ENCODE measurements around the gene AKR7A2. TPM values are rescaled to one million over a fixed set of nuclear protein-coding genes. Genes with fewer than 3 reads are reported as not detected.
A peak's percentile ranks its signal among the peaks of the same experiment; 100 is the strongest.

The AKR7A2 gene
- total RNA-seq, 4 donors from 2014 or later, result 45.2 to 68.2 (median 59.6) TPM

DNA sequence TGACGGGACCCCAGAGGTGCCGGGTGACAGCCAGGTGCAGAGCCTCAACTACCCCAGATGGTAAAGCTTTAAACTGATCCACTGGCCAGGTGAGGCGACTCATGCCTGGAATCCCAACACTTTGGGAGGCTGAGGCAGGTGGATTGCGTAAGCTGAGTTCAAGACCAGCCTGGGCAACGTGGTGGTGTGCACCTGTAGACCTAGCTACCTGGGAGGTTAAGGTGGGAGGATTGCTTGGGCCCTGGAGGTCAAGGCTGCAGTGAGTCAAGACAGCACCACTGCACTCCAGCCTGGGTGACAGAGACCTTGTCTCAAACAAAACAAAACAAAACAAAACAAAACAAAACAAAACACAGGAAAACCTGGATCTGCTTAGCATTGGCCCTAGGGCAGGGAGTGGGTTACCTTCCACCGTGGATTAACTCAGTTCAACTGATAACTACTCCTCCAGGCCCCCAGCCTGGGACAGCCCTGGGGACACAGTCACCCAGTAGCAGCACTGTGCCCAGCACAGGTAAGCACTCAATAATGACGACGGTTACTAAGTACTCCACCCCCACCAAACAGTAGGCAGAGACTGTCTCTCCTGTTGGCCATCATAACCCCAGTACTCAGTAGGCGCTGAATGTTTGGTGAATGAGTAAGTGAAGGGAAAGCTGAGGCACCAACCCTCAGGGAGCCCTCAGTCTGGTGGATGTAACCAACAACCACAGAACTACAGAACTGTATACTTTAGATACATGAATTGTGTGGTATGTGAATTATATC is 21.8 kb upstream of the AKR7A2 start:
- H3K9me3 ChIP-seq, result no peaks in the 10 kb centered on the region
- H3K4me3 ChIP-seq, result no peak overlapping the region
- intact Hi-C loops (cut with DNase I), result no loop called here
- 88% methylated on average over 9 of the region's 9 CpGs for WGBS
- no peaks in the 10 kb centered on the region for H3K27me3 ChIP-seq
- peak in 1 of 2 donors; percentile 5 for TF ChIP-seq POLR2AphosphoS5 (IDR thresholded peaks at IDR 0.05)
- TF ChIP-seq EP300 (IDR thresholded peaks at IDR 0.05), result no peak
- H3K36me3 ChIP-seq, result peaks cover 0 to 60% (median 47%) of the 10 kb centered on the region in 4 donors
- H3K27ac ChIP-seq (replicated peaks in 1 of 4), result no peak overlapping the region
- DNase-seq (ENCODE audit: extremely low spot score), result no peak
- H3K4me1 ChIP-seq, result peaks cover 0 to 10% (median 0%) of the 10 kb centered on the region in 4 donors

DNA sequence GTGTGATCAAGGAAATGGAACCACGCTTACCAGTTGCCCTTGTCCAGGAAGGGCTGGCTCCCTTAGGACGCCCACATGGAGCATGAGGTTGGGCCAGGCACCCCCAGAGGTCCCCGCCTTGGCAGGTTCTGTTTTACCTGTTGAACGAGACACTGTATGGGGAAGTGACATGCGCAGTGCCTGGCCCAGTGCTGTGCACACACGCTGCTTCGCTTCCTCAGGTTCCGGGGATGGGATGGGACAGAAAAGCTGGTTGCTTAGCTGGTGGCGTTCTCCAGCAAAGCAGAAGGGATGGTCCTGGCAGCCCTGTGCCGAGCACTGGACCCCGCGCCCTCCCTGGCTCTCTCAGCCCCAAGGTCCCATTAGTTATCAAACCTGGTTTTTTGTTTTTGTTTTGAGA is 20.9 kb upstream of the AKR7A2 start:
- H3K27ac ChIP-seq (replicated peaks in 1 of 4), result no peak overlapping the region
- no peaks in the 10 kb centered on the region for H3K9me3 ChIP-seq
- no peaks in the 10 kb centered on the region for H3K27me3 ChIP-seq
- 92% methylated on average over 12 of the region's 12 CpGs for WGBS
- intact Hi-C loops (cut with DNase I), result no loop called here
- H3K4me3 ChIP-seq, result no peak overlapping the region
- H3K36me3 ChIP-seq, result peaks cover 5 to 60% (median 47%) of the 10 kb centered on the region in 4 donors
- H3K4me1 ChIP-seq, result peaks cover 0 to 3% (median 0%) of the 10 kb centered on the region in 4 donors
- TF ChIP-seq POLR2AphosphoS5 (IDR thresholded peaks at IDR 0.05) (no peak), POLR2A (IDR thresholded peaks at IDR 0.05; ENCODE audit: low read depth) (no peak), EP300 (IDR thresholded peaks at IDR 0.05) (no peak)
- TF ChIP-seq, protein P1, sequence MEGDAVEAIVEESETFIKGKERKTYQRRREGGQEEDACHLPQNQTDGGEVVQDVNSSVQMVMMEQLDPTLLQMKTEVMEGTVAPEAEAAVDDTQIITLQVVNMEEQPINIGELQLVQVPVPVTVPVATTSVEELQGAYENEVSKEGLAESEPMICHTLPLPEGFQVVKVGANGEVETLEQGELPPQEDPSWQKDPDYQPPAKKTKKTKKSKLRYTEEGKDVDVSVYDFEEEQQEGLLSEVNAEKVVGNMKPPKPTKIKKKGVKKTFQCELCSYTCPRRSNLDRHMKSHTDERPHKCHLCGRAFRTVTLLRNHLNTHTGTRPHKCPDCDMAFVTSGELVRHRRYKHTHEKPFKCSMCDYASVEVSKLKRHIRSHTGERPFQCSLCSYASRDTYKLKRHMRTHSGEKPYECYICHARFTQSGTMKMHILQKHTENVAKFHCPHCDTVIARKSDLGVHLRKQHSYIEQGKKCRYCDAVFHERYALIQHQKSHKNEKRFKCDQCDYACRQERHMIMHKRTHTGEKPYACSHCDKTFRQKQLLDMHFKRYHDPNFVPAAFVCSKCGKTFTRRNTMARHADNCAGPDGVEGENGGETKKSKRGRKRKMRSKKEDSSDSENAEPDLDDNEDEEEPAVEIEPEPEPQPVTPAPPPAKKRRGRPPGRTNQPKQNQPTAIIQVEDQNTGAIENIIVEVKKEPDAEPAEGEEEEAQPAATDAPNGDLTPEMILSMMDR (IDR thresholded peaks at IDR 0.05), result no peak
- DNase-seq (ENCODE audit: extremely low spot score), result no peak

DNA sequence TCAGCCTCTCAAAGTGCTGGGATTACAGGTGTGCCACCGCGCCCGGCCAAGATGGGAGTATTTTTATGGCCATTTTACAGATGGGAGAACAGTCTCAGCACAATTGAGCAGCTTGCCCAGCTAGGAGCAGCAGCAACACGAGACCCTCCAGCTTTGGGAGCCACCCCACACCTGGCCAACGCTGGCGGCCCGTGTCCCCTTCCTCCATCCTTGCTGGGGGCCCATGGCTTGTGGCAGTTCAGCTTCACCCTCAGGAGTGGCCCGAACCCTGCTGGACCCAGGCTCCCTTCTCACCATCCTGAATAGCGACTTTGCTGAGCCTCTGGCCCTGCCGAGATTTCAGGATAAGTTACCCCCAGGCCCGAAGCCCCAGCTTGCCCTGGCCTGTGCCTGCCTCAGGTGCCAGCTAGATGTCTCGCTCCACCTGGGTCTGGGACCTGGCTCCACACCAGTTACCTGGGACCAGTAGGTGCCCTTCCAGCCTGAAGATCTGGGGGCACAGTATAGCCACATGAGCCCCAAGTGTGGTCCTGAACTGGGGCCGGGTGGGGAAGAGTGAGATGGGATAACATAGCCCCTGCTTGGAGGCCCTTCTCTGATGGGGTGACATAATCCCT is 19.4 kb upstream of the AKR7A2 start:
- H3K4me1 ChIP-seq, result no peaks in the 10 kb centered on the region
- 89% methylated on average over 5 of the region's 13 CpGs for WGBS
- peak in 1 of 2 donors; percentile 30 for TF ChIP-seq POLR2AphosphoS5 (IDR thresholded peaks at IDR 0.05)
- TF ChIP-seq, protein P1 (IDR thresholded peaks at IDR 0.05), result no peak
- H3K27me3 ChIP-seq, result no peaks in the 10 kb centered on the region
- peaks cover 12 to 65% (median 56%) of the 10 kb centered on the region in 4 donors for H3K36me3 ChIP-seq
- no peaks in the 10 kb centered on the region for H3K9me3 ChIP-seq
- H3K4me3 ChIP-seq, result no peak overlapping the region
- no peak overlapping the region for H3K27ac ChIP-seq (replicated peaks in 1 of 4)
- intact Hi-C loops (cut with DNase I), result no loop called here
- no peak for DNase-seq (ENCODE audit: extremely low spot score)

DNA sequence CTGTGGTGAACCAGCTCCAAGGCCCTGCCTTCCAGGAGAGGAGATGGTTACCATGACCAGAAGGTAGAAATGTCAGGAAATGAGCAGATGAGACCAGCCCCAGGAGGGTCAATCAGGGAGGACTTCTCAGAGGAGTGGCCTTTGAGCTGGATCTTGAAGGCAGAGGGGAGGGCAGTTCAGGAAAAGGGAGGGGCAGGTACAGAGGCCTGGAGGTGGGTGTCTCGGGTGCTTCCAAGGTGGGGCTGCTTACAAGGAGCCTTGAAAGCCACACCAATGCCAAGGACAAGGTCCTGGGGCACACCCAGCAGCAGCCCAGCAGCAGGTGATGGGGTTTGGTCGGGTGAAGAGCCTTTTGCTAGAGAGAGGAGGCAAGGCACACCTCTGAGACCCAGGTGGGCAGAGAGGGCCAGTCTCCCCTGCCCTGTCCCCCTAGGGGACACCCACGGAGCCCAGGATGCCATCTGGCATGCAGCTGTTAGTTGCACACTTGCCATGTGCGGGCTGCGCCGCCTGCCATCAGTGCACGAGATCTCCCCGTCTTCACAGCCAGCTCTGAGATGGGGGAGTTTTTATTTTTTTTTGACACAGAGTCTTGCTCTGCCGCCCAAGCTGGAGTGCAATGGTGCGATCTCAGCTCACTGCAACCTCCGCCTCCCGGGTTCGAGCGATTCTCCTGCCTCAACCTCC is 18.6 kb upstream of the AKR7A2 start:
- Histone ChIP-seq H3K9me3 (no peaks in the 10 kb centered on the region), H3K27me3 (no peaks in the 10 kb centered on the region), H3K4me3 (no peak overlapping the region), H3K36me3 (peaks cover 15 to 73% (median 63%) of the 10 kb centered on the region in 4 donors), H3K27ac (replicated peaks in 1 of 4) (no peak overlapping the region), H3K4me1 (no peaks in the 10 kb centered on the region)
- no peak for DNase-seq (ENCODE audit: extremely low spot score)
- no peak for TF ChIP-seq POLR2A (IDR thresholded peaks at IDR 0.05; ENCODE audit: low read depth)
- no peak for TF ChIP-seq POLR2AphosphoS5 (IDR thresholded peaks at IDR 0.05)
- TF ChIP-seq, protein P1 (IDR thresholded peaks at IDR 0.05), result no peak
- TF ChIP-seq EP300 (IDR thresholded peaks at IDR 0.05), result no peak
- WGBS, result 96% methylated on average over 14 of the region's 14 CpGs
- intact Hi-C loops (cut with DNase I), result no loop called here

DNA sequence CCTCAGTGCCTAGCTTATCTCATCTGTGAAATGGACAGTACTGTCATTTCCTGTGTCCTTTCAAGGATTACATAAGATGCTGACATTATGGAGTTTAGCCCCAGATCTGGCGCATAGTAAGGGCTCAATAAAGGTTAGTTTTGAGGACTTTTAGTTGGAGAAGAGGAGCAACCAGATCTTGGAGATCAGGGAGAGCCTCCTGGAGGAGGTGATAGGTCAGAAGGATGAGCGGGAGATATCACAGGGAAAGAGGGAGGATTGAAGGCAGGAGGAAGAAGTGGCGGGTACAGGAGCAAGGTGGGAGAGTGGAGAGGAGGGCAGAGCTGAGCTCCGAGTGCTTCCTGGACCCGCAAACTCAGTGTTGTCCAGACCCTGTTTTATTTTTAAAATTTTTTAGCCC is 17.7 kb upstream of the AKR7A2 start:
- WGBS, result 96% methylated on average over 5 of the region's 5 CpGs
- no peak for DNase-seq (ENCODE audit: extremely low spot score)
- Histone ChIP-seq H3K27me3 (no peaks in the 10 kb centered on the region), H3K27ac (replicated peaks in 1 of 4) (no peak overlapping the region), H3K36me3 (peaks cover 20 to 83% (median 73%) of the 10 kb centered on the region in 4 donors), H3K4me1 (no peaks in the 10 kb centered on the region), H3K4me3 (no peak overlapping the region), H3K9me3 (no peaks in the 10 kb centered on the region)
- no peak for TF ChIP-seq EP300 (IDR thresholded peaks at IDR 0.05)
- no peak for TF ChIP-seq POLR2AphosphoS5 (IDR thresholded peaks at IDR 0.05)
- TF ChIP-seq, protein P1 (IDR thresholded peaks at IDR 0.05), result no peak
- no peak for TF ChIP-seq POLR2A (IDR thresholded peaks at IDR 0.05; ENCODE audit: low read depth)
- intact Hi-C loops (cut with DNase I), result no loop called here
